ENCODE data around the gene DNPH1. TPM values are rescaled to one million over a fixed set of nuclear protein-coding genes. Genes with fewer than 3 reads are reported as not detected.

DNPH1 gene
- total and polyA plus RNA-seq, 2 of the 8 experiments (the other 6 are each of a cell fraction or from before 2014, with no cell fraction given) = 33.9 to 134 TPM

DNA sequence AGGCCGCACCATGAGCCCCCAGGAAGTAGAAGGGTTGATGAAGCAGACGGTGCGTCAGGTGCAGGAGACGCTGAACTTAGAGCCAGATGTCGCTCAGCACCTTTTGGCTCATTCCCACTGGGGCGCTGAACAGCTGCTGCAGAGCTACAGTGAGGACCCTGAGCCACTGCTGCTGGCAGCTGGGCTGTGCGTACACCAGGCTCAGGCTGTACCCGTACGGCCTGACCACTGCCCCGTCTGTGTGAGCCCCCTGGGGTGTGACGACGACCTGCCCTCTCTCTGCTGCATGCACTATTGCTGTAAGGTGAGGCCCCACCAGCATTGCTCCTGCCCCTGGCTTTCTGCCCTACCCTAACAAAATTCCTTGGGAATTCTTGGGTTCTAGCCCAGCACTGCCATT lies 13.1 kb downstream of the DNPH1 start:
- H4K91ac ChIP-seq (replicated peaks; ENCODE audit: insufficient read length, low read length) = no peak overlapping the region
- H3K79me1 ChIP-seq (ENCODE audit: low read depth, low read length) = 0 out of 2 replicates have a peak, but pooled peaks cover 2% of the 10 kb centered on the region
- POLR2A ChIA-PET (ENCODE audit: partially characterized antibody) = interaction anchor here (1.0 to 2.1 kb wide), 5 partner anchors 10 to 46 kb away, joined by 3 to 16 read pairs (median 4); partner anchors contain the start of gene DNPH1
- H3K4me3 ChIP-seq (ENCODE audit: extremely low read depth in 1 of 4, insufficient read depth in 2 of 4, low read depth in 3 of 4, low read length in 4 of 4) = no peak overlapping the region
- no peaks in the 10 kb centered on the region; a peak in 1 of 7 replicates for H3K4me1 ChIP-seq (replicated peaks in 1 of 4; ENCODE audit: control insufficient read depth in 3 of 4, insufficient read depth in 4 of 4, low read length in 3 of 4)
- H4K20me1 ChIP-seq (replicated peaks in 1 of 2; ENCODE audit: control insufficient read depth in 1 of 2, insufficient read depth in 2 of 2, low read length in 2 of 2) = peaks cover 3% of the 10 kb centered on the region in 2 experiments
- H4K5ac ChIP-seq (ENCODE audit: insufficient read length, low read depth, low read length) = no peak overlapping the region
- no peak overlapping the region for H2AK5ac ChIP-seq (ENCODE audit: low read depth, low read length)
- no peak overlapping the region for H2BK120ac ChIP-seq (replicated peaks; ENCODE audit: low read depth, low read length)
- no peaks in the 10 kb centered on the region for H3K27me3 ChIP-seq (replicated peaks in 1 of 4; ENCODE audit: control insufficient read depth in 3 of 4, extremely low read depth in 1 of 4, insufficient read depth in 3 of 4, low read length in 3 of 4)
- no peak overlapping the region for H3K27ac ChIP-seq (ENCODE audit: low read depth, low read length)
- no peaks in the 10 kb centered on the region for H3K79me2 ChIP-seq (ENCODE audit: control insufficient read depth in 1 of 2, insufficient read depth in 2 of 2, low read length in 2 of 2)
- DNase-seq (ENCODE audit: low read depth in 1 of 2, low spot score in 2 of 2) (no peak), FAIRE-seq (no peak)
- WGBS, 2 experiments (ENCODE audit: extremely low coverage in 1 of 2, insufficient coverage in 1 of 2, insufficient read length in 1 of 2, insufficient replicate concordance in 2 of 2, low coverage in 1 of 2, low lambda C conversion rate in 2 of 2, missing lambda C conversion rate in 1 of 2) = 90% methylated on average over 12 of the region's 12 CpGs; no CpG with 5 or more reads in 1 of the 2 experiments
- no peak overlapping the region for H2BK15ac ChIP-seq (ENCODE audit: low read length)
- no peak overlapping the region for H3K4ac ChIP-seq (replicated peaks; ENCODE audit: insufficient read length, low read depth, low read length)
- no peak overlapping the region for H3K4me2 ChIP-seq (ENCODE audit: insufficient read depth in 1 of 2, low read depth in 2 of 2, low read length in 2 of 2)
- no peak overlapping the region for H3K56ac ChIP-seq (replicated peaks; ENCODE audit: insufficient read length, low read depth, low read length)
- H3K9me3 ChIP-seq (ENCODE audit: insufficient read depth in 2 of 2, low read depth in 1 of 2, low read length in 1 of 2) = no peaks in the 10 kb centered on the region
- H2BK5ac ChIP-seq (ENCODE audit: low read depth, low read length) = no peak overlapping the region
- H3K18ac ChIP-seq (ENCODE audit: extremely low read depth, low read length) = no peak overlapping the region
- no peak overlapping the region for H2BK12ac ChIP-seq (ENCODE audit: low read depth, low read length)
- no peak overlapping the region; a peak in 1 of 7 replicates for H3K9ac ChIP-seq (replicated peaks in 1 of 4; ENCODE audit: extremely low read depth in 1 of 4, low read depth in 3 of 4, low read length in 3 of 4)
- H2AFZ ChIP-seq (ENCODE audit: low read length) = no peak overlapping the region
- H3K14ac ChIP-seq (ENCODE audit: insufficient read length) = no peak overlapping the region
- no peak overlapping the region for H2BK20ac ChIP-seq (ENCODE audit: low read length)
- H3K23me2 ChIP-seq (ENCODE audit: low read depth, low read length) = no peaks in the 10 kb centered on the region
- H3K36me3 ChIP-seq (ENCODE audit: control insufficient read depth in 2 of 4, insufficient read depth in 4 of 4, low read length in 3 of 4) = no peaks in the 10 kb centered on the region
- CTCF ChIA-PET (ENCODE audit: partially characterized antibody) = interaction anchor here (0.5 to 4.9 kb wide), 3 partner anchors 13 to 302 kb away, joined by 3 to 33 read pairs (median 3); partner anchors contain the start of gene DNPH1
- no peak overlapping the region for H3K23ac ChIP-seq (ENCODE audit: insufficient read length)
- no peak overlapping the region; the same call in 1 of the 2 replicates for H4K8ac ChIP-seq (ENCODE audit: extremely low read depth, insufficient read depth, low read length)
- TF ChIP-seq KDM1A (IDR thresholded peaks at IDR 0.05; ENCODE audit: borderline replicate concordance, low read length) = no peak
- TF ChIP-seq RAD21 (IDR thresholded peaks at IDR 0.05 in 1 of 2, conservative IDR thresholded peaks at IDR 0.05 in 1 of 2; ENCODE audit: low read depth in 2 of 2, low read length in 2 of 2) = no peak
- TF ChIP-seq SRF (IDR thresholded peaks at IDR 0.05; ENCODE audit: low read depth, low read length) = no peak
- TF ChIP-seq CBX8 (IDR thresholded peaks at IDR 0.05; ENCODE audit: borderline replicate concordance, low read depth, low read length) = no peak
- no peak for TF ChIP-seq BCL11A (IDR thresholded peaks at IDR 0.05; ENCODE audit: low read depth in 2 of 2, low read length in 2 of 2)
- no peak for TF ChIP-seq GTF2F1 (IDR thresholded peaks at IDR 0.05; ENCODE audit: borderline replicate concordance, low read depth, low read length)
- no peak for TF ChIP-seq CHD2 (IDR thresholded peaks at IDR 0.05; ENCODE audit: low read length)
- no peak for TF ChIP-seq KDM5A (IDR thresholded peaks at IDR 0.05; ENCODE audit: low read length)
- TF ChIP-seq E2F6 (IDR thresholded peaks at IDR 0.05) = no peak
- TF ChIP-seq SIX5 (IDR thresholded peaks at IDR 0.05; ENCODE audit: low read depth, low read length) = no peak
- TF ChIP-seq POLR2AphosphoS5 (IDR thresholded peaks at IDR 0.05; ENCODE audit: low read depth, low read length) = no peak
- TF ChIP-seq MAX (IDR thresholded peaks at IDR 0.05) = no peak
- no peak for TF ChIP-seq MAFK (IDR thresholded peaks at IDR 0.05; ENCODE audit: low read depth, low read length)
